Brain microvascular endothelial cell (primary cell): ENCODE measurements around the gene IQCF2.

ENCODE experiments used
- DNase-seq: peaks from one replicate; pipeline ENCODE4 v3.0.0-alpha.2; 2020
- H3K27ac ChIP-seq: fragments of 250-450 bp; sonication (Bioruptor Pico); 2 replicates; pipeline ENCODE4 v1.5.1; 2020; ENCODE audit warnings: mild to moderate bottlenecking, moderate library complexity
- H3K27me3 ChIP-seq: fragments of 250-450 bp; sonication (Bioruptor Pico); replicated peaks from 2 replicates; pipeline ENCODE4 v1.5.1; 2020; ENCODE audit warnings: mild to moderate bottlenecking
- H3K36me3 ChIP-seq: fragments of 250-450 bp; sonication (Bioruptor Pico); replicated peaks from 2 replicates; pipeline ENCODE4 v1.5.1; 2020; ENCODE audit warnings: mild to moderate bottlenecking
- H3K4me3 ChIP-seq: 2 replicates; pipeline ENCODE4 v1.5.1; 2011; ENCODE audit warnings: low read depth, mild to moderate bottlenecking, control low read depth, low read length, moderate library complexity
- in situ Hi-C: cut with HindIII; loops from 2 replicates; pipeline ENCODE4 v1.10.0; 2017; ENCODE audit warnings: low sequenced_read_pairs, low pct_ligation_motif_present
- TF ChIP-seq, protein P1 (sequence below): IDR thresholded peaks from 2 replicates; pipeline ENCODE4 v1.5.1; 2011; ENCODE audit warnings: low read depth, mild to moderate bottlenecking, moderate library complexity, low read length, control low read depth, inconsistent platforms; ENCODE audit errors: missing control alignments

IQCF2 gene

DNA sequence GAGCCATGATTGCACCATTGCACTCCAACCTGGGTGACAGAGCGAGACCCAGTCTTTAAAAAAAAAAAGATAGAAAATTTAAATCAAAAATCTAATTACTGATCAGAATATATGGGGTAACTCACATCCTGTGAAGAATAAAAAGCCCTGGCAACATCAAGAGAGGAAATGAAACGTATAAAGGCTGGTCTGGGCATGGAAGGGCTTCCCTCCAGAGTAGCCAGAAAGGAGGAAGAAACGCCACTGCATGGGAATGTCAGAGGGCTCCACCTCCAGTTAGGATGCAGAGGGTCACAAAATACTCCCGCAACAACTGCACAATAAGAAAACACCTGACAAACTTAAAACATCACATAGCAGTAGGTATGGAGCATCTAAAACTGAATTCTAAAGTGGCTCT is 46.6 kb downstream of the IQCF2 start:
- H3K36me3 ChIP-seq, result no peaks in the 10 kb centered on the region
- H3K27me3 ChIP-seq, result no peaks in the 10 kb centered on the region
- TF ChIP-seq, protein P1, sequence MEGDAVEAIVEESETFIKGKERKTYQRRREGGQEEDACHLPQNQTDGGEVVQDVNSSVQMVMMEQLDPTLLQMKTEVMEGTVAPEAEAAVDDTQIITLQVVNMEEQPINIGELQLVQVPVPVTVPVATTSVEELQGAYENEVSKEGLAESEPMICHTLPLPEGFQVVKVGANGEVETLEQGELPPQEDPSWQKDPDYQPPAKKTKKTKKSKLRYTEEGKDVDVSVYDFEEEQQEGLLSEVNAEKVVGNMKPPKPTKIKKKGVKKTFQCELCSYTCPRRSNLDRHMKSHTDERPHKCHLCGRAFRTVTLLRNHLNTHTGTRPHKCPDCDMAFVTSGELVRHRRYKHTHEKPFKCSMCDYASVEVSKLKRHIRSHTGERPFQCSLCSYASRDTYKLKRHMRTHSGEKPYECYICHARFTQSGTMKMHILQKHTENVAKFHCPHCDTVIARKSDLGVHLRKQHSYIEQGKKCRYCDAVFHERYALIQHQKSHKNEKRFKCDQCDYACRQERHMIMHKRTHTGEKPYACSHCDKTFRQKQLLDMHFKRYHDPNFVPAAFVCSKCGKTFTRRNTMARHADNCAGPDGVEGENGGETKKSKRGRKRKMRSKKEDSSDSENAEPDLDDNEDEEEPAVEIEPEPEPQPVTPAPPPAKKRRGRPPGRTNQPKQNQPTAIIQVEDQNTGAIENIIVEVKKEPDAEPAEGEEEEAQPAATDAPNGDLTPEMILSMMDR, result no peak
- DNase-seq, result no peak
- H3K27ac ChIP-seq, result no peak overlapping the region
- in situ Hi-C loops, result no loop called here
- H3K4me3 ChIP-seq, result no peak overlapping the region
